Mucosa of stomach (tissue), 1 donor: Measurements from ENCODE around the gene GRIK2.

Source experiments
- H3K27me3 ChIP-seq: one replicate; pipeline ENCODE4 v1.7.0; 2013; ENCODE audit warnings: mild to moderate bottlenecking, low read length; ENCODE audit not compliant: control insufficient read depth, insufficient read depth
- H3K36me3 ChIP-seq: one replicate; pipeline ENCODE4 v1.7.0; 2013; ENCODE audit warnings: low read length; ENCODE audit not compliant: control insufficient read depth, insufficient read depth
- H3K4me1 ChIP-seq: one replicate; pipeline ENCODE4 v1.7.0; 2013; ENCODE audit warnings: mild to moderate bottlenecking, low read length; ENCODE audit not compliant: control insufficient read depth, insufficient read depth
- H3K4me3 ChIP-seq: one replicate; pipeline ENCODE4 v1.7.0; 2013; ENCODE audit warnings: low read length
- H3K9ac ChIP-seq: one replicate; pipeline ENCODE4 v1.7.0; 2013; ENCODE audit warnings: mild to moderate bottlenecking, low read length, moderate library complexity
- H3K9me3 ChIP-seq: one replicate; pipeline ENCODE4 v1.7.0; 2013; ENCODE audit warnings: mild to moderate bottlenecking, low read length, moderate library complexity; ENCODE audit not compliant: control insufficient read depth
- donor health status: Pancreatic carcinoma.

The GRIK2 gene

GRCh38 chr6:101784094-101784493 is 390.6 kb downstream of the GRIK2 start:
- H3K9ac ChIP-seq: no peak overlapping the region

GRCh38 chr6:101799531-101799930 is 406.0 kb downstream of the GRIK2 start:
- H3K9ac ChIP-seq: no peak overlapping the region
- H3K9me3 ChIP-seq: no peaks in the 10 kb centered on the region

More at GRCh38 chr6:101784094-101784493, 390.6 kb downstream of the GRIK2 start:
- no peaks in the 10 kb centered on the region for H3K9me3 ChIP-seq
- H3K4me1 ChIP-seq: no peaks in the 10 kb centered on the region
- no peak overlapping the region for H3K4me3 ChIP-seq
- no peaks in the 10 kb centered on the region for H3K27me3 ChIP-seq
- H3K36me3 ChIP-seq: no peaks in the 10 kb centered on the region

GRCh38 chr6:101800598-101800997 is 407.1 kb downstream of the GRIK2 start:
- Histone ChIP-seq H3K9ac (no peak overlapping the region), H3K4me1 (no peaks in the 10 kb centered on the region), H3K4me3 (no peak overlapping the region), H3K36me3 (no peaks in the 10 kb centered on the region), H3K9me3 (no peaks in the 10 kb centered on the region), H3K27me3 (no peaks in the 10 kb centered on the region)

More at GRCh38 chr6:101799531-101799930, 406.0 kb downstream of the GRIK2 start:
- Histone ChIP-seq H3K4me1 (no peaks in the 10 kb centered on the region), H3K36me3 (no peaks in the 10 kb centered on the region), H3K27me3 (no peaks in the 10 kb centered on the region), H3K4me3 (no peak overlapping the region)

GRCh38 chr6:101803136-101803535 is 409.6 kb downstream of the GRIK2 start:
- Histone ChIP-seq H3K9ac (no peak overlapping the region), H3K9me3 (no peaks in the 10 kb centered on the region), H3K36me3 (no peaks in the 10 kb centered on the region), H3K4me1 (no peaks in the 10 kb centered on the region), H3K4me3 (no peak overlapping the region), H3K27me3 (no peaks in the 10 kb centered on the region)

- Histone ChIP-seq H3K4me1 (no peaks in the 10 kb centered on the region), H3K9ac (no peak overlapping the region), H3K27me3 (no peaks in the 10 kb centered on the region), H3K9me3 (no peaks in the 10 kb centered on the region), H3K4me3 (no peak overlapping the region), H3K36me3 (no peaks in the 10 kb centered on the region)
Observed at GRCh38 chr6:101806241-101806640, 412.7 kb downstream of the GRIK2 start.

GRCh38 chr6:101811108-101811507 is 417.6 kb downstream of the GRIK2 start:
- H3K9me3 ChIP-seq: no peaks in the 10 kb centered on the region
- H3K36me3 ChIP-seq: no peaks in the 10 kb centered on the region
- no peak overlapping the region for H3K4me3 ChIP-seq

GRCh38 chr6:101816716-101817115 is 423.2 kb downstream of the GRIK2 start:
- Histone ChIP-seq H3K9me3 (no peaks in the 10 kb centered on the region), H3K4me1 (no peaks in the 10 kb centered on the region), H3K36me3 (no peaks in the 10 kb centered on the region), H3K9ac (no peak overlapping the region), H3K4me3 (no peak overlapping the region), H3K27me3 (no peaks in the 10 kb centered on the region)

More at GRCh38 chr6:101811108-101811507, 417.6 kb downstream of the GRIK2 start:
- Histone ChIP-seq H3K4me1 (no peaks in the 10 kb centered on the region), H3K9ac (no peak overlapping the region), H3K27me3 (no peaks in the 10 kb centered on the region)

DNA sequence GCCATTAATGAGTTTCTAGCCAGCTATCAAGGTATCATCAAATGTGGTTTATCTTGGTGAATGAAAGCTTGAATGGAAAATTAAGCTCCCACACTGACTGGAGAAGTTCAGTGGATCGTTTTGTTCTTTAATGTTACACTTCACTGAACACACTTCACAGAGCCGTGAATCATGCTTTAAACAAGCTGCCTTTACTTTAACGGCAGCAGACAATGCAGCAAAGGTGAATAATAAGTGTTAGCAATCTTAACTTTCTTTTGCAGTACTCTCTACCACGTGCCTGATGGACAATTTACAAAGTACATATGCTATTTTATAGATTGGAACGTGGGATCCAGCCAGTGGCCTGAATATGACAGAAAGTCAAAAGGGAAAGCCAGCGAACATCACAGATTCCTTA is 424.5 kb downstream of the GRIK2 start:
- Histone ChIP-seq H3K9ac (no peak overlapping the region), H3K4me3 (no peak overlapping the region), H3K9me3 (no peaks in the 10 kb centered on the region), H3K27me3 (no peaks in the 10 kb centered on the region), H3K4me1 (no peaks in the 10 kb centered on the region), H3K36me3 (no peaks in the 10 kb centered on the region)

DNA sequence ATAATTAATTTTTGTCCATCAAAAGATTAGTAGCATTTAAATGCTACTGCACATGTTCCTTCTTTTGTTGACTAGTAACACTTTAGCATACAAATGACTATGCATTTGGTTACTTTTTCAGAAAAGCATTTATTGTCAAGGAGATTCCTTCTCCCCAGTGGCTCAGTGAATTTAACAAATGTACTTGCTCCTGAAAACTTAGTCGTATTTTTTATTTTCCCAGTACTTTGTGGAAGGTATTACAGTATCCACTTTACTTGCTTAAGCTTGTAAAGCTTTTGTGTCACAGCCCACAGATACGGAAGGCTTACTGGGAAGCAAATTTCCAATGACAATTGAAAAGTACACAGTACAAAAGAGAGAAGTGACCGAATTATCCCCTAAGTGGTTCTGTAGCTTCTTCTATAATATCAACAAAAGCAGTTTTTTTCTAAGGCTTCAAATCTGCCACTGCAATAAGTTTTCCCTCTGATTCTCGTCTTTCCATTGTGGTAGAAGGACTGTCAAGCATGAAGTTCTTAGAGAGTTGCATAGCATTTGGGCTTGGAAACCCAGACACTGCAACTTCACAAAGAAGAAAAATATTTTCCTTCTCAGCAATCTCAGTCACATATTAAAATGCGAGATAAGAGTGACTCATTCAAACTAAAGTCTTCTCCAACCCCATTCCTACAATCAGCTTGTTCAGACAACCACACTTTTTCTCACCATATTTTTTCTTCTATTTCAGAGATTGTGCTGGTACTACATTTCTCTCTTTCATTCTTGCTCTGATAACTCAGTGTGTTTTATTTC is 431.2 kb downstream of the GRIK2 start:
- Histone ChIP-seq H3K36me3 (no peaks in the 10 kb centered on the region), H3K27me3 (no peaks in the 10 kb centered on the region), H3K9me3 (no peaks in the 10 kb centered on the region), H3K4me1 (no peaks in the 10 kb centered on the region), H3K4me3 (no peak overlapping the region), H3K9ac (no peak overlapping the region)

DNA sequence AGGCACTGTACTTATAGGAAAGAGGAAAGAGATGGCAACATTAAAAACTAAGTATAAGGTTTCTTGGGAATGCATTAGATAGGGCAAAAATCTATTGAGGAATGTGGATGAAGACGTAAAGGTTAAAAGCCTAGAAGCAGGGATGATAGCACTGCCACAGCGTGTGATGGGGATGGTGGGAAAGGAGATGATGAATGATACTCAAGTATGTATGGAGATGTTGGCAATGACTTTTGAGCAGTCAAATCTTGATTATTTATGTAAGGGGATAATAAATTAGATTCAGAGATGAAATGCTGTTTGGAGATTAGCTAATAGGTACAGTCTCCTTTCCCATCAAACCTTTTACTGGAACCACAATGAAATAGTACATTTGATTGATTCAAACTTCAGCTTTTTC is 432.8 kb downstream of the GRIK2 start:
- Histone ChIP-seq H3K27me3 (no peaks in the 10 kb centered on the region), H3K4me1 (no peaks in the 10 kb centered on the region), H3K4me3 (no peak overlapping the region), H3K9ac (no peak overlapping the region), H3K9me3 (no peaks in the 10 kb centered on the region), H3K36me3 (no peaks in the 10 kb centered on the region)

DNA sequence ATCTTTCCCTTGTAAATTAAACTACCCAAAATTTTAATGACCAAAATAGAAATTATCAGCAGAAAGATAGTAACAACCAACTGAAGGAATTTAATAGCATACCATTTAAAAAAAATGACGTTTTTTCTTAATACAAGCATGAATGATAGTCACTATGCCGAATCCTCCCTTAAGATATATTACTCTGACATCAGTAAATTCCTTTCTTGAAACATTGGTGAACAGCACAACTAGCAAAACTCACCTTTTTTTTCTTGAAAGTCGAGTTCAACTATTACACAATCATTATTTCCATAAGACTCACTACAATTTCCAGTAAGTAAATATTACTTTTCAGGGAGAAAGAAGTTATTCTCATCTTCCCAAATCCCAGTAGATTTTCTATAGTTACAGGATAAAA is 433.2 kb downstream of the GRIK2 start:
- Histone ChIP-seq H3K36me3 (no peaks in the 10 kb centered on the region), H3K4me1 (no peaks in the 10 kb centered on the region), H3K4me3 (no peak overlapping the region), H3K9ac (no peak overlapping the region), H3K27me3 (no peaks in the 10 kb centered on the region), H3K9me3 (no peaks in the 10 kb centered on the region)

- no peaks in the 10 kb centered on the region for H3K36me3 ChIP-seq
- no peaks in the 10 kb centered on the region for H3K9me3 ChIP-seq
- H3K4me1 ChIP-seq: no peaks in the 10 kb centered on the region
- H3K4me3 ChIP-seq: no peak overlapping the region
- H3K9ac ChIP-seq: no peak overlapping the region
- no peaks in the 10 kb centered on the region for H3K27me3 ChIP-seq
Observed at GRCh38 chr6:101830501-101831031, 437.1 kb downstream of the GRIK2 start.
